ENCODE results near the gene YES1.
"Not testable (repeated sequence)": the region's sequence is repeated elsewhere in the genome, so short reads cannot be mapped to it uniquely, and the experiment has no call there.

The YES1 gene

DNA sequence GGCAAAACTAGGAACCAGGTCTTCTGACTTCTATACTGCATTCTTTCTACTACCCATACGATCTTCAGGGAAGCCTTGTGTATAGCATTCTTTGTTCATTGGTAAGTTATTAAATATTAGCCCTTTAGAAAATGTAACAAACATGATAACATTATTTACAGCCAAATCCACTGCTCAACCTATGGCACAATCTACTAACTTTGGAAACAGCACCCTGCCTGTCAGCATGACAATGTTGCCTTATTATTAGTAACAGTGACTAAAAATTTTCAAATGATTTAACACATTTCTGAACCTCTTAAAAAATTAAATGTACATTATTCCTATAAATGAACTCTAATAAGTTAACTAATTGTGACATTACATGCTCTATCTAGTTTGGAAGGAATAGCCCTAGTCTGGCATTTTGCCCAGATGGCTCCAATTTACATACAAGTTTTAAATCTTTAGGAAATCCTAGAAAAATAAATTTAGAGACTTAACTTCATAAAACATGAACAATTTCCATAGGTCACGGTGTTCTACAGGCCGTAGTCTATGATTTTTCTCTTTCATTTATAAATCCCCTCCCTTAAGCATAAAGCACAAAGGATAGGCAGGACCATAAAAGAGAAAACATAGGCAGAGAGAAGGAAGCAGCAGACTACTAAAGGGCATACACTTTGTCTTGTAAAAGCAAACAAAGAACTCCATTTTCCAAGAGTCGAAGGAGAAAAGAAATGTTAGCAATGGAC, 33.7 kb downstream of the YES1 start:
- DNase-seq = no peak

DNA sequence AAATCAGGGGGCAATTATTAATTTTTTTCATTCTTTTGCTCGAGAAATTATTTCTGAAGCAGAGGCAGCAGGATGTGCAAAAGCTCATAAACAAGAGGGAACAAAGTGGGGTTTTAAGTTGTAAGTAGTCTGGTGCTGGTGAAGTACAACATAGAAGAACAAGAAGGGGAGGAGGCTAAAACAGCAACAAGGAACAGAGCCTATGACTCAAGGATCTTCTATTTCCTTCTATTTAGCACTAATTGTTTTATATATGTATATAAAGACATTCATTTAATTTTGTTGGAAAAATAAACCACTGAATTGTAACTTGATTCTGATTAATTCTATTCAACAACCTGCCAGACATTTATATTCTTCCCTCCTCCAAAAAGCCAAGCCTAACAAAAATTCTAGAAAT, 35.0 kb downstream of the YES1 start:
- DNase-seq = no peak

GRCh38 chr18:776044-776443, 36.0 kb downstream of the YES1 start:
- DNase-seq = not testable (repeated sequence)

GRCh38 chr18:774811-775210, 37.2 kb downstream of the YES1 start:
- no peak for DNase-seq

GRCh38 chr18:773980-774624, 37.9 kb downstream of the YES1 start:
- DNase-seq = no peak

DNA sequence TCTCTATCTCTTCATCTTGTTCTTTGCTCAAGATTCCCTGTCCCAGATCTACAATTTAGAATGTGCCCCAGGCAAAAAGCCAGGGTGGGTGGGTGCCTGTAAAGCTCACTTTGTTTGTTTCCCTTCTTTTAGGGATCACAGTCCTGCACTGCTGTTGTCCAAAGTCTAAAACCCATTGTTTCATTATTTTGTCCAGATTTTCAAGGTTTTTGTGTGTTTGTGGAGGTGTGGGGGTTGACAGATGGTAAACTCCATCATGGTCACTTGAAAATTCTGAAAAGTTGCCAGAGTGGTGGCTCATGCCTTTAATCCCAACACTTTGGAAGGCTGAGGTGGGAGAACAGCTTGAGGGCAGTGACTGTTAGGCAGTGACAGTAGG, 41.5 kb downstream of the YES1 start:
- DNase-seq = no peak

- no peak for DNase-seq
Measured at GRCh38 chr18:767961-768360, 44.1 kb downstream of the YES1 start.

GRCh38 chr18:767084-767882, 44.8 kb downstream of the YES1 start:
- no peak for DNase-seq

DNA sequence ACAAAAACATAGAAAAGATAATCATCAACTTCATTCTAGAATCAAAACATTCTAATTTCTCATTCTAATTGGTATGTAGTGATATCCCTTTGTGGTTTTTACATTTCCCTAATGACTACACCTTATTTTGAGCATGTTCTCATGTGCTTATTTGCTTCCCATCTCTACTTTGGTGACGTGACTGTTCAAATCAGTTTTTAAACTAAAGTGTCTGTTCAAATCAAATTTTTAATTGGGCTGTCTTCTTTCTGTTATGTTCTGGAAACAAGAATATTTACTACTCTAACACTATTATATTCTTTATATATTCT, 45.5 kb downstream of the YES1 start:
- no peak for DNase-seq

GRCh38 chr18:765764-766549, 46.1 kb downstream of the YES1 start:
- DNase-seq = no peak

- DNase-seq = not testable (repeated sequence)
Measured at GRCh38 chr18:759864-760263, 52.2 kb downstream of the YES1 start.

- no peak for DNase-seq
Measured at GRCh38 chr18:755506-755905, 56.5 kb downstream of the YES1 start.

DNA sequence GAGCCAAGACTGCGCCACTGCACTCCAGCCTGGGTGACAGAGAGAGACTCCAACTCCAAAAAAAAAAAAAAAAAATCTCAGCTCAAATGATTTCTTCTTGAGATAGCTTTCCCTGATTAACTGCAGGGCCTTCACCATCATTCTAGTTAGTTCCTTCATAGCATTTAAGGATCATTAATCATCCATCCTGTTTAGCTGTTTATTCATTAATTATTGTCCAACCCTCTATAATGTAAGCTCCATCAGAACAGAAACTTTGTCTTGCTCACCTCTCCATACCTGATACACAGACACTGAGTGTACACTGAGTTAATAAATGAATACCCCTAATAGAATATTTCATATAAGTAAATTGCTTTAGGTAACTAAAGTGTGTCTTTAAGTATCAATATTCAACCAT, 57.4 kb downstream of the YES1 start:
- no peak for DNase-seq

DNA sequence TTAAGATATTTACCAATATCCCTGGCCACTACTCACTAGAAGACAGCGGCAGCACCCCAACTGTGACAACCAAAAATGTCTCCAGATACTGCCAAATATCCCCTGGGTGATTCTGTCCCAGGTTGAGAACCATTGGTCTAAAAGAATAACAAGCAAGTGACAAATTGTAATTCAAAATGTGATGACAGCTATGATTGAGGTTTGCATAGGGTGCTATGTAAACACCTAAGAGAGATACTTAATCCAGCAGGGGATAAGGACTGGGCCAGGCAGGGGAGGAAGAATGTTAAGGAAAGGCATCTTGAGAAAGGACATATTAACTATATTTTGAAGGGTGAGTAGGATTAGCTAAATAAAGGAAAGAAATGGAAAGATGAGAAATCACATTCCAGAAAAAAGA, 61.6 kb downstream of the YES1 start:
- DNase-seq = no peak

DNA sequence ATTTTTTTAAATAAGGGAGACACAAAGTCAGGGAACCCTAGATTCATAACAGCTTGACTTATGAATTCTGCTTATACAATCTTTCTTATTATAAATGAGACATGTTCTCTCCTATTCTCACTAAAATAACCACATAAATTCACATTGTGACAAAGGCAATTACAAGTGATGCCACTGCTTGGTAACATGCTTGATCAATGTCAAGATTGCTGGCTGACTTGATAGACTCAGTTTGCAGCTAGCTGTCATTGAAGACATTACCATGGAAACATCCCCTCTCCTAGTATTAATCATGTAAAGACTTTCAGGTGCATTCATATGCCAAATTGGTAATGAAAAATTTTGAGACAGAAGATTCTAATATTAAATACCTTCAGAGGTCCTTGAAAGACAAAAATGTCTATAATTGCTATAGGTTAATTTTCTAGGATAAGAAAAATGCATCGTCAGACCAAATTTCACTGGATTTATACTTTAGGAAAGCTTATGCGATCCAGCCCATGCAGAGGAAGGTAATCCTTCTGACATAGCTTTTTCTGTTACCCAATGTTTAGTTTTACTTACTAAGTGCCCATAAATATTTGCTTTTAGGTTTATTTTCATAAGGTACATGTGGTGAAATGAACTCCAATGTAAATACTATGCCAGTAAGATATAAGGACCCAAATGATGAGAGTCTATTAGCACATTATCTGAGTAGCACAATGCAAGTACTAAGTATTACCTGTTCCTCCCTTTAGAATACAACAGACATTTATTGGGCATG, 67.0 kb downstream of the YES1 start:
- no peak for DNase-seq

DNA sequence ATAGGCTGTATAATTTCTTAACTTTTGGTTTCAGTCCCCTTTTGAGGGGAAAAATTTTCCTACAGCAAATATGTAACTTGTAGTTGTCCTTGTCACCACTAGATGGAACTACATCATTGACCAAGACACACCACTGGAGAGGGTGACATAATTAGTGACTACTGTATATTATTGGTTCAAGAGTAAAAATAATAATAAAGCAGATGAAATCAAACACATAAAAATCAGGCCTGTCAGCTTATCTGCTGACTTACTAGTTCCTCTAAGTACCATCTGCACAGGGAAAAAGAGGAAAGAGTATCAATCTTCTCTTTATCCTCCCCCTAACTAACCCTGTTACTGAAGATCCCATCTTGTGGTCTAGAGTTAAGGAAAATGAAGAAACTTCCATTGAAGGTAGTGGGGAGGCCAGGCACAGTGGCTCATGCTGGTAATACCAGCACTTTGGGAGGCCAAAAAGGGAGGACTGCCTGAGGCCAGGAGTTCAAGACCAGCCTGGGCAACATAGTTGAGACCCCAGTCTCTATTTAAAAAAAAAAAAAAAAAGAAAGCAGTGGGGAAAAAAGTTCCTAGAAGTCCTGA, 70.0 kb downstream of the YES1 start:
- DNase-seq = peak; percentile 7 to 35

- no peak for DNase-seq
Measured at GRCh38 chr18:732371-732770, 79.7 kb downstream of the YES1 start.

DNA sequence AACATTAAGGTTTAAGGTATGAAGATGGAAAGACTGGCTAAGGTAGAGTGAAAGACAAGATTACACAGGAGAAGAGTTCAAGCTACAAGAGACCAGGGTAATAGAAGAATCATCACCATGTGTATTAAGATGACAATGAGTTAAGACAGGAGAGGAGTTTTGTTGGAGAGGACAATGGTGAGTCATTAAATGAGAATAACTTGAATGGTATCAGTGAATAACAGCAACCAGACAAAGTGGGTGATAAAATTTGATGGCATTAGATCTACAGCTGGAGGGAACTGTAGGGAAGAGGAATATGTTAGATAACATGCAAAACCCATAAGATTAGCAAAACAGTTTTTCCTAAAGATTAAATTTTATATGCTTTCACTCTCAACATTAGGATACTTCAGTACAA, 80.9 kb downstream of the YES1 start:
- no peak for DNase-seq

GRCh38 chr18:730692-731091, 81.3 kb downstream of the YES1 start:
- no peak for DNase-seq

GRCh38 chr18:730120-730519, 81.9 kb downstream of the YES1 start:
- not testable (repeated sequence) for DNase-seq

DNA sequence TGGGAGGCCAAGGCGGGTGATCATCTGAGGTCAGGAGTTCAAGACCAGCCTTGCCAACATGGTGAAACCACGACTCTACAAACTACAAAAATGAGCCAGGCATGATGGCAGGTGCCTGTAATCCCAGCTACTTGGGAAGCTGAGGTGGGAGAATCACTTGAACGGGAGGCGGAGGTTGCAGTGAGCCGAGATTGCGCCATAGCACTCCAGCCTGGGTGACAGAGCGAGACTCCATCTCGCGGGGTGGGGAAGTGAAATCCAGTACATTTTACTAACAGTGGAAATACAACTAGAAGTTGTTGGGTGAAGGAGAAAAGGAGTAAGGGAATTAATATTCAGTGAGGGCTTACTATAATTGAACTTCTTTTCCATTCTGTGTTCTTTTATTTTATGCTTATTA, 86.4 kb downstream of the YES1 start:
- no peak for DNase-seq

GRCh38 chr18:723541-724080, 88.4 kb downstream of the YES1 start:
- no peak for DNase-seq

Data from SHP77 (cell line).